Activated CD8-positive, alpha-beta memory T cell treated with anti-CD3 and anti-CD28 coated beads for 4 hours (primary cell): Measurements from ENCODE around the gene ZNF792.
"Not testable (repeated sequence)": the region's sequence is repeated elsewhere in the genome, so short reads cannot be mapped to it uniquely, and the experiment has no call there.

Experiments used
- DNase-seq, 2 donors: peaks; one replicate each; pipeline ENCODE4 v3.0.0-alpha.2; 2020; ENCODE audit warnings: low read depth in 2 of 2

ZNF792 gene

DNA sequence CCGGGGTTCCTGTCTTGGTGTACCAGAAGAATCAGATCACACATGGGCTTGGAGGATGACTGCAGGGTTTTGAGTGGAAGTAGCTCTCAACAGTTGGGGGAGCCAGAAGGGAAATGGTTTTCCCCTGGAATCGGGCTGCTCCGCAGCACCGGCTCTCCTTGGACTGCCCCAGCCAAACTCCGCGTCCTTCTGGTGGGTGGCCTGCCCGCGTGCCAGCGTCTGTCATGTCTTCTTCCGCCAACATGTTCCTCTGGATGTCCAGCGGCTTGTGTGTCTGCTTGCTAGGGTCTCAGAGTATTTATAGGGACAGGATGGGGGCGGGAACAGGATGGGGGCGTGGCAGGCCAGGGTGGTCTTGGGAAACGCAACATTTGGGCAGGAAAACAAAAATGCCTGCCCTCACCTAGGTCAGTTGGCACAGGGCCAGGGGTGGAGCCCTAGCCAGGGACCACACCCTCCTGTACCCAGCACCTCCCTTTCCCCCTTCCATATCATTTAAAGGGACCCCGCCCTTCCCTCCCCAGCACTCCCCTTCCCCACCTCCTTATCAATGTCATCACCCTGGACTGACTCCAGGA lies 38.7 kb downstream of the ZNF792 start:
- DNase-seq: no peak

DNA sequence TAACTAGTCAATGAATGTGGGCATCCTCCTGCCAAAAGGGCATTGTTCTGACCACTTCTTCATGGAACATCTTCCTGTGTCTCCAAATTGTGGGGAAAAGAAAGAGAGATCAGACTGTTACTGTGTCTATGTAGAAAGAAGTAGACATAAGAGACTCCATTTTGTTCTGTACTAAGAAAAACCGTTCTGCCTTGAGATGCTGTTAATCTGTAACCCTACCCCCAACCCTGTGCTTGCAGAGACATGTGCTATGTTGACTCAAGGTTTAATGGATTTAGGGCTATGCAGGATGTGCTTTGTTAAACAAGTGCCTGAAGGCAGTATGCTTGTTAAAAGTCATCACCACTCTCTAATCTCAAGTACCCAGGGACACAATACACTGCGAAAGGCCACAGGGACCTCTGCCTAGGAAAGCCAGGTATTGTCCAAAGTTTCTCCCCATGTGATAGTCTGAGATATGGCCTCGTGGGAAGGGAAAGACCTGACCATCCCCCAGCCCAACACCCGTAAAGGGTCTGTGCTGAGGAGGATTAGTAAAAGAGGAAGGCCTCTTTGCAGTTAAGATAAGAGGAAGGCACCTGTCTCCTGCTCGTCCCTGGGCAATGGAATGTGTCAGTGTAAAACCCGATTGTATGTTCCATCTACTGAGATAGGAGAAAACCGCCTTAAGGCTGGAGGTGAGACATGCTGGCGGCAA lies 43.8 kb downstream of the ZNF792 start:
- not testable (repeated sequence) for DNase-seq

DNA sequence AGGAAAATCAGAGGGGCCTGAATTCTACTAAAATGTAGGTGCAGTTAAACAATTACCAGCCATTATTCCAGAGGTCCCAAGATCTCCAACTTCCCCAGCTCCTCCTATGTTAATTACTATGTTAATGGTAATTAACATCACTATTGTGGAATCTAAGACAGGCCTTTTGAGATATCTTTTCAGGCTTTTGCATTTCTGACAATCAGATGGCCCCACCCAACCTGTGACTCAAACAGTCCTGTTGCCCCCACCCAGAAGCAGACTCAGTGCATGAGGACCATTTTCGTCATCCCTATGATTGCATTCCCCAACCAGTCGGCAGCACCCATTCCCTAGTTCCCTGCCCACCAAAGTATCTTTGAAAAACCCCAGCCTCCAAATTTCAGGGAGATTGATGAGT lies 45.8 kb downstream of the ZNF792 start:
- no peak for DNase-seq

DNA sequence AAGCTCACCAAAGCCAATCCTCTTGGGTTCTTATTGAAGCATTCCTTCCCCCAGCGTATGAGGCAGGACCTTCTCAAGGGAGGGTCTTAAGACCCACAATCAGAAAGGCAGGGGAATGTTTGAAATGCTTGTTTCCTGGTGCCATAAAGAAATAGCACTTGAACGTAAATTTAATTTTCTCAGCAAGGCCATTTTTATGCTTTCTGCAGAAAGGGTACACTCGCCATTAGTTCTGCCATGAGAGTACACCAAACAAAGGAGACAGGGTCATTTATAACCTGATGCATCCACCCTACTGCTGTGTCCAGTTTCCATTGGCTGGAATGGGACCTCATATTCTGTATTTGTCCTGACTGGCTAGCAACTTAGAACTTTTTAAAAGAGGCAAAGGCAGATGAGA lies 46.9 kb downstream of the ZNF792 start:
- not testable (repeated sequence) for DNase-seq

DNA sequence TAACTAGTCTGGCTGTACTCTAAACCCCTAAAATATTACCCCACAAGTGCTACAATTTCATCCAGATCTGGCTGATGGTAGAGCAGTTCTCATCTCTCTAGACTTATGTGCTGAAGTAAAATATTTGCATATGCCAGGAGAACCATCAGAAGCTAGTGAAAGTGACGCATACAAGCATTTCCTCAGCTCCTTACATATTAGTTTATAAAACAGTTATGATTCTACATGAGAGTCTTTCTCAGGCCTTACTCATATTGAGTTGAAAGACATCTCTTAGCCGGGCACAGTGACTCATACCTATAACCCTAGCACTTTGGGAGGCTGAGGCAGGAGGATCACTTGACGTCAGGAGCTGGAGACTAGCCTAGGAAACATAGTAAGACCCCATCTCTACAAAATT lies 53.3 kb downstream of the ZNF792 start:
- DNase-seq: no peak
